ENCODE data around the gene PSRC1.

- TF ChIP-seq EZH2 (IDR thresholded peaks at IDR 0.05) (no peak), POLR2AphosphoS5 (IDR thresholded peaks at IDR 0.05; ENCODE audit: borderline replicate concordance, low read depth, low read length) (no peak), FOXP2 (optimal IDR thresholded peaks at IDR 0.05; ENCODE audit: control extremely low read depth, extremely low read length, insufficient read depth) (no peak)
Observed at GRCh38 chr1:109239047-109239408, 43.9 kb downstream of the PSRC1 start.

Data from SK-N-MC (cell line).